Measurements from ENCODE around the gene WDR48.

- TF ChIP-seq CTCF (IDR thresholded peaks at IDR 0.05; ENCODE audit: insufficient read depth, low read depth, low read length) (no peak), EZH2 (IDR thresholded peaks at IDR 0.05; ENCODE audit: insufficient read depth, low read length) (no peak)
Observed at GRCh38 chr3:39067286-39067685, 15.5 kb downstream of the WDR48 start.

Data from astrocyte (in vitro differentiated cells and primary cell).